ENCODE data around the gene JAK3. TPM values are rescaled to one million over a fixed set of nuclear protein-coding genes. Genes with fewer than 3 reads are reported as not detected.
"Not testable (repeated sequence)": the region's sequence is repeated elsewhere in the genome, so short reads cannot be mapped to it uniquely, and the experiment has no call there.

JAK3 gene
- total RNA-seq, 1 donor from 2014 or later: 12.3 TPM

- Mint-ChIP-seq H3K36me3 (no peaks in the 10 kb centered on the region), H3K27ac (no peak overlapping the region), H3K4me1 (peaks cover 7% of the 10 kb centered on the region), H3K27me3 (ENCODE audit: low read depth) (peaks cover 28% of the 10 kb centered on the region), H3K9me3 (no peaks in the 10 kb centered on the region), H3K4me3 (no peak overlapping the region)
- DNase-seq (ENCODE audit: low spot score in 2 of 2, unreplicated experiment in 2 of 2): no peak
- TF ChIP-seq CTCF (IDR thresholded peaks at IDR 0.05; ENCODE audit: unreplicated experiment): no peak
Measured at GRCh38 chr19:17780781-17781180, 67.0 kb downstream of the JAK3 start.

GRCh38 chr19:17778968-17779929 is 68.5 kb downstream of the JAK3 start:
- DNase-seq (ENCODE audit: low spot score in 2 of 2, unreplicated experiment in 2 of 2): no peak
- Mint-ChIP-seq H3K36me3 (no peaks in the 10 kb centered on the region), H3K4me3 (peak overlapping the region; percentile 36), H3K9me3 (no peaks in the 10 kb centered on the region), H3K27ac (no peak overlapping the region), H3K4me1 (peaks cover 7% of the 10 kb centered on the region), H3K27me3 (ENCODE audit: low read depth) (peaks cover 31% of the 10 kb centered on the region)
- TF ChIP-seq CTCF (IDR thresholded peaks at IDR 0.05; ENCODE audit: unreplicated experiment): no peak

- peak in 1 of 2 experiments; percentile 45 for DNase-seq (ENCODE audit: low spot score in 2 of 2, unreplicated experiment in 2 of 2)
- H3K4me3 Mint-ChIP-seq: peak overlapping the region; percentile 47
- H3K36me3 Mint-ChIP-seq: no peaks in the 10 kb centered on the region
- TF ChIP-seq CTCF (IDR thresholded peaks at IDR 0.05; ENCODE audit: unreplicated experiment): no peak
- H3K27ac Mint-ChIP-seq: no peak overlapping the region
- peaks cover 5% of the 10 kb centered on the region for H3K4me1 Mint-ChIP-seq
- H3K27me3 Mint-ChIP-seq (ENCODE audit: low read depth): peaks cover 31% of the 10 kb centered on the region
- H3K9me3 Mint-ChIP-seq: no peaks in the 10 kb centered on the region
Measured at GRCh38 chr19:17778251-17778967, 69.4 kb downstream of the JAK3 start.

- H3K27ac Mint-ChIP-seq; H3K9me3 Mint-ChIP-seq; DNase-seq (ENCODE audit: low spot score in 2 of 2, unreplicated experiment in 2 of 2); H3K4me1 Mint-ChIP-seq; H3K36me3 Mint-ChIP-seq: not testable (repeated sequence)
- Mint-ChIP-seq H3K27me3 (ENCODE audit: low read depth) (peaks cover 31% of the 10 kb centered on the region), H3K4me3 (peak overlapping the region; percentile 47)
Measured at GRCh38 chr19:17777840-17778239, 69.9 kb downstream of the JAK3 start.

- Mint-ChIP-seq H3K27me3 (ENCODE audit: low read depth) (peaks cover 31% of the 10 kb centered on the region), H3K4me3 (no peak overlapping the region), H3K4me1 (peaks cover 5% of the 10 kb centered on the region), H3K36me3 (no peaks in the 10 kb centered on the region), H3K27ac (no peak overlapping the region), H3K9me3 (no peaks in the 10 kb centered on the region)
- DNase-seq (ENCODE audit: low spot score in 2 of 2, unreplicated experiment in 2 of 2): no peak
- no peak for TF ChIP-seq CTCF (IDR thresholded peaks at IDR 0.05; ENCODE audit: unreplicated experiment)
Measured at GRCh38 chr19:17775991-17776803, 71.6 kb downstream of the JAK3 start.
